Testis (tissue), 3 donors: ENCODE data around the gene CTSG. TPM values are rescaled to one million over a fixed set of nuclear protein-coding genes. Genes with fewer than 3 reads are reported as not detected.

ENCODE experiments used
- DNase-seq: peaks from one replicate; pipeline ENCODE4 v3.0.0-alpha.2; 2019
- H3K27ac ChIP-seq, 2 donors: fragments of 200-600 bp; sonication (generic); one replicate each; pipeline ENCODE4 v1.5.1; 2019
- H3K27me3 ChIP-seq: fragments of 200-600 bp; sonication (generic); one replicate; pipeline ENCODE4 v1.5.1; 2019
- H3K36me3 ChIP-seq: fragments of 200-600 bp; sonication (generic); one replicate; pipeline ENCODE4 v1.5.1; 2017; ENCODE audit warnings: low read depth; ENCODE audit errors: missing control alignments
- H3K4me1 ChIP-seq: fragments of 200-600 bp; sonication (generic); one replicate; pipeline ENCODE4 v1.5.1; 2019
- H3K4me3 ChIP-seq, 2 donors: fragments of 200-600 bp; sonication (generic); one replicate each; pipeline ENCODE4 v1.5.1; 2017 to 2019
- H3K9me3 ChIP-seq: fragments of 200-600 bp; sonication (generic); one replicate; pipeline ENCODE4 v1.5.1; 2017
- POLR2A ChIP-seq: fragments of 450-650 bp; IDR thresholded peaks from one replicate; pipeline ENCODE4 v1.6.1; 2017; ENCODE audit warnings: antibody characterized with exemption, mild to moderate bottlenecking, moderate library complexity
- WGBS, 2 donors: methylation state at CpG; one replicate each; pipeline ENCODE4 v1.1.5; 2018; 5-methylcytosine and 5-hydroxymethylcytosine counted together
- intact Hi-C: fragments of 100-400 bp; cut with DNase I; formaldehyde crosslinking; loops from one replicate; pipeline ENCODE4 v1.15.1; 2023; ENCODE audit warnings: low total_unique reads
- polyA plus RNA-seq: library from polyadenylated mRNA; stranded (reverse); fragments of 350-450 nt; fragmentation: Illumina TruSeq; extraction: RNeasy Lipid Tissue Mini Kit (QIAGEN cat#74804); gene quantifications from one replicate; pipeline ENCODE4 v1.2.3, GENCODE V29; 2014; ENCODE audit warnings: low read depth, low replicate concordance; ENCODE audit not compliant: insufficient read depth
- total RNA-seq, 2 donors: library from RNA; depleted of rRNA; stranded (reverse); fragments of >200 nt; gene quantifications; one replicate each; pipeline ENCODE4 v1.2.3, GENCODE V29; 2016
- TF ChIP-seq, protein P1 (sequence below), 3 experiments: fragments of 450-650 bp in 2 of 3; fragments of 200-600 bp in 1 of 3; sonication (generic) in 1 of 3; IDR thresholded peaks; one replicate each; pipeline ENCODE4 v1.5.1; 2016 to 2019; ENCODE audit warnings: antibody characterized with exemption in 3 of 3, mild to moderate bottlenecking in 2 of 3, moderate library complexity in 1 of 3

The CTSG gene
- total and polyA plus RNA-seq, 3 donors from 2014 or later, result 3.8 to 9.2 TPM; not detected in 1

DNA sequence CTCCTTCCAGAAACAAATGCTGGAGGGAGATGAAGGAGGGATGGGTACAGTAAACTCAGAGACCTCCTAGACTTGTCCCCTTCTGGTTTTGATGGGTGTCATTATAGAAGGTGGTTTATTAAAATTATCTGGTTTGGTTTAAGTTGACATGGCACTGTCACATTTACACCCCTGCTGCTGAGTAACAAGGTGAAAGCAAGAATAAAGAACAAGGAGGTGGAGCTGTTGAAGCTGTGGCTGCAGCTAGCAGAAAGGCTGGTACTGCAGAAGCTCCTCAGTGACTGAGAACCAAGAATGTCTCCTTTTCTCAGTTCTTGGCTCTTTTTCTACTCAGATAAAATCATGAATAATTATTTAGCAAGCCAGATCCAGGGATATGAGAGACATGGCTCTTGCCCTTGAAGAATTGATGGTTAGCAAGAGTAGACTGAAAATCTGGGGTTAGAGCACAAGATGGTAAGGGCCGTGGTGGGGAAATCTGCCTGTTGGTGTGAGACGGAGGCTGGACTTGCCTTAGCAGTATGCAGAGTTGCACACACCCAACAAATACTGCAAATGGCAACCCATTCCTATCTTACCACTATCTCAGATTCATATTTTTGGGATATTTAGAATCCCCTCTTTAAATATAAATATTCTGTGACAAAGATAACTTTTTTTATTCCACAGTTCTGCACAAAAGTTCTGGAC, 33.8 kb upstream of the CTSG start, which contains the start of gene GZMH:
TSS of gene GZMH (minus strand) at position 31 of the 690 bp plus-strand sequence. CDS start 72 bp downstream, outside the sequence.
- intact Hi-C loops, result no loop called here
- TF ChIP-seq, protein P1, sequence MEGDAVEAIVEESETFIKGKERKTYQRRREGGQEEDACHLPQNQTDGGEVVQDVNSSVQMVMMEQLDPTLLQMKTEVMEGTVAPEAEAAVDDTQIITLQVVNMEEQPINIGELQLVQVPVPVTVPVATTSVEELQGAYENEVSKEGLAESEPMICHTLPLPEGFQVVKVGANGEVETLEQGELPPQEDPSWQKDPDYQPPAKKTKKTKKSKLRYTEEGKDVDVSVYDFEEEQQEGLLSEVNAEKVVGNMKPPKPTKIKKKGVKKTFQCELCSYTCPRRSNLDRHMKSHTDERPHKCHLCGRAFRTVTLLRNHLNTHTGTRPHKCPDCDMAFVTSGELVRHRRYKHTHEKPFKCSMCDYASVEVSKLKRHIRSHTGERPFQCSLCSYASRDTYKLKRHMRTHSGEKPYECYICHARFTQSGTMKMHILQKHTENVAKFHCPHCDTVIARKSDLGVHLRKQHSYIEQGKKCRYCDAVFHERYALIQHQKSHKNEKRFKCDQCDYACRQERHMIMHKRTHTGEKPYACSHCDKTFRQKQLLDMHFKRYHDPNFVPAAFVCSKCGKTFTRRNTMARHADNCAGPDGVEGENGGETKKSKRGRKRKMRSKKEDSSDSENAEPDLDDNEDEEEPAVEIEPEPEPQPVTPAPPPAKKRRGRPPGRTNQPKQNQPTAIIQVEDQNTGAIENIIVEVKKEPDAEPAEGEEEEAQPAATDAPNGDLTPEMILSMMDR (IDR thresholded peaks at IDR 0.05), result no peak
- TF ChIP-seq POLR2A, result no peak
- Histone ChIP-seq H3K4me3 (no peak within 1 kb of the TSS), H3K27me3 (no peaks in the 10 kb centered on the region), H3K4me1 (no peaks in the 10 kb centered on the region), H3K9me3 (no peaks in the 10 kb centered on the region), H3K27ac (no peak within 1 kb of the TSS), H3K36me3 (no peaks in the 10 kb centered on the region)
- no peak for DNase-seq
- WGBS, 2 donors, result 87 to 95% methylated on average over 2 of the region's 2 CpGs

DNA sequence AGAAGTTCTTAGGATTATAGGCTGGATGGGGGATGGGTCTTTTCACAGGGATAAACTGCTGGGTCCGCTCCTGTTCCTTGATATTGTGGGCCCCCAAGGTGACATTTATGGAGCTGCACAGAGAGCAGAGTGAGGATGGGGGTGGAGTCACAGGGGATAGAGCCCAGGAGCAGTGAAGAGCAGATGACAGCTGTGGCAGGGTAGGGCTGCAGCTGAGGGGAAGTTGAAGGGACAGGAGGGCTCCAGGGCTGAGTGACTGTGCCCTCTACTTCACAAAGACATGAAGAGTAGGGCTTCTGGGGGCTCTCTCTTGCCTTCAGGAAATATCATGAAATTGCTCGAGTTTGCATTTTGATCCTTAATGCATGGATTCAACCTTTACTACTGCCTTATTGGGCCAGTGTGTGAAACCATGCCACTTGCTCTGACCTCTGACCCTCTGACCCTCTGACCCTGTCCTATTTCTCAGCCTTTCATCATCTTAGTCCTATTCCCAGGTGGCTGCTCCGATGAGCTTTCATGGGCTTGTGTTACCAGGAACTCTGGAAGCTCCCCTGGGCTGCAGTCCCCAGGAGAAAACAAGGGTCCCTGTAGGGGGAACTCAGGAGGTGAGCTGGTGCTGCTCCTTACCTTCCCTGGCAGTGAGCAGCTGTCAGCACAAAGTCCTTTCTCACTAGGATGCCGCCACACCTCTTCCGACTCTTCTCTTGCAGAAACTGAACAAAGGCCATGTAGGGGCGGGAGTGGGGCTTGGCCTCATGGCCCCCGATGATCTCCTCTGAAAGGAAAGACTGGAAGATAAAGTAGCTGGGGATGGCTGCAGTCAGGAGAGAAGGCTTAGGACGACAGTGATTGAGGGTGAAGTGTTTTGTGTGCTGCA, 31.8 kb upstream of the CTSG start:
- Histone ChIP-seq H3K27ac (no peak overlapping the region), H3K9me3 (no peaks in the 10 kb centered on the region), H3K36me3 (no peaks in the 10 kb centered on the region), H3K27me3 (no peaks in the 10 kb centered on the region), H3K4me1 (no peaks in the 10 kb centered on the region), H3K4me3 (no peak overlapping the region)
- TF ChIP-seq, protein P1 (IDR thresholded peaks at IDR 0.05), result no peak
- TF ChIP-seq POLR2A, result no peak
- intact Hi-C loops, result no loop called here
- WGBS, 2 donors, result 68 to 72% methylated on average over 7 to 8 of the region's 8 CpGs
- DNase-seq, result no peak

GRCh38 chr14:24607081-24607480, 31.0 kb upstream of the CTSG start:
- DNase-seq, result no peak
- Histone ChIP-seq H3K9me3 (no peaks in the 10 kb centered on the region), H3K27me3 (no peaks in the 10 kb centered on the region), H3K4me3 (no peak overlapping the region), H3K4me1 (no peaks in the 10 kb centered on the region), H3K36me3 (no peaks in the 10 kb centered on the region), H3K27ac (no peak overlapping the region)
- intact Hi-C loops, result no loop called here
- TF ChIP-seq, protein P1 (IDR thresholded peaks at IDR 0.05), result no peak
- TF ChIP-seq POLR2A, result no peak
- 87 to 88% methylated on average over 3 to 4 of the region's 4 CpGs for WGBS, 2 donors

DNA sequence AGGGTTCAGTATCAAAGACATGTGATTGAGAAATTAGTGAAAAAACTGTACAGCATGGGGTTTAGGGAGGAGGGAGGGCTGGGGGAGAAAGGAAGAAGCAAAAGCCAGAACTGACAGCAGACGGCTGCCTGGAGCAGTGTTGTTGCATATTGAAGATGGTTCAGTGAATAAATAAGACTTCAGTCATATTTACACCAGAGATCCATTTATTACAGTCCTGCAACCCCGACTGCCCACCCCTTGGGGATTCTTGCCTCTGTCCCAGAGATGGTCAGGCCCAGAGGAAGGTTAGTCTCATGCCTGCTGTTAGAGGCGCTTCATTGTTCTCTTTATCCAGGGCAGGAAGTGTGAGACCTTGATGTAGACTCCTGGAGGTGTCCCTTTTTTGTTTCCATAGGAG, 30.2 kb upstream of the CTSG start:
- WGBS, 2 donors, result 61 to 63% methylated on average over 3 of the region's 3 CpGs
- Histone ChIP-seq H3K9me3 (no peaks in the 10 kb centered on the region), H3K27ac (no peak overlapping the region), H3K36me3 (no peaks in the 10 kb centered on the region), H3K27me3 (no peaks in the 10 kb centered on the region), H3K4me1 (no peaks in the 10 kb centered on the region), H3K4me3 (no peak overlapping the region)
- intact Hi-C loops, result no loop called here
- no peak for TF ChIP-seq POLR2A
- TF ChIP-seq, protein P1 (IDR thresholded peaks at IDR 0.05), result no peak
- no peak for DNase-seq
